ENCODE results near the gene ATP9A.
A peak's percentile ranks its signal among the peaks of the same experiment; 100 is the strongest.

Gene ATP9A

DNA sequence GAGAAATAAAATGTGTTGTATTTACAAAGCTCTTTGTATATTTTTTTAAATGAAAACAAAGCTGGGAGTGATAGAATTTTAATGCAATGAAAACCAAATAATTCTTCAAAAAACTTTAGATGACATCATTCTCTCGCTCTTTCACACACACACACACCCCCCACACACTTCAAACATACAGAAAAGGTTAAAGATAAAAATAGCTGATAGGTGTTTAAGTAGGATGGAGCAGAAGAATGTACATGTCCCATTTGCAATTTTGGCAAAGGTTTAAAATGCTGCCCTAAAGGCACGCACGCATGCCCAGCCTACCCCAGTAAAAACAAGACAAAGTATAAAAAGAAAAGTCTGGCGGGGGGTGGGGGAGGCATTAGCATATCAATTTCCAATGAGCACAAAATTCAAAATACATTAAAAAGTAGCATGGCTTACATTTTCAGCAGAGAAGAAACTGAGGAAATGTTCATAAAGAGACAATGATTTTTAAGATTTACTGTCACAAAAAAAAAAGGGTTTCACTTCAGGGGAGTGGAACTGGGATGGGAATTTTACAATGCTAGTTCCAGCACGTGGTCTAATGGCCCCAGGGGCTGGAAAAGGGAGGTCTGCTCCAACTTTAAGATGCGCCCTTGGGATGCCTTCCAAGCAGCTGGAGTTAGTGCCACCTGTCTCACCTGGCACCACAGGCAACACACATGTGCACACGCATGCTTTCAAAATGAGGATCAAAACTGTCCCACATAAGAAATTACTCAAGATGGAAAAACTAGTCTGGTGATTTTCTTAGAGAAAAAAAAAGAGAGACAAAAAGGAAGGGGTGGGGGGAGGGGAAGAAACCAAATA, 170.6 kb downstream of the ATP9A start:
- no peak overlapping the region for H3K27ac ChIP-seq (ENCODE audit: low read depth, low read length)
- no peaks in the 10 kb centered on the region for H3F3A ChIP-seq (ENCODE audit: control insufficient read depth, insufficient read depth)
- H3K4me2 ChIP-seq (ENCODE audit: low read length): no peak overlapping the region
- H3K27me3 ChIP-seq (ENCODE audit: control insufficient read depth, low read length): peaks cover 21% of the 10 kb centered on the region
- H3K9me3 ChIP-seq (ENCODE audit: control insufficient read depth, insufficient read depth, low read length): no peaks in the 10 kb centered on the region
- no peaks in the 10 kb centered on the region for H4K20me1 ChIP-seq (ENCODE audit: control insufficient read depth, insufficient read depth, low read depth, low read length)
- no peaks in the 10 kb centered on the region for H3K36me3 ChIP-seq (ENCODE audit: control insufficient read depth, low read length)
- H3K4me3 ChIP-seq (ENCODE audit: low read length): no peak overlapping the region
- H3K4me1 ChIP-seq (ENCODE audit: control insufficient read depth, low read length): peaks cover 47% of the 10 kb centered on the region
- no peaks in the 10 kb centered on the region for H3K9me2 ChIP-seq (replicated peaks; ENCODE audit: control insufficient read depth, low read length)
- H3K79me2 ChIP-seq (ENCODE audit: control insufficient read depth, low read length): no peaks in the 10 kb centered on the region
- TF ChIP-seq EZH2phosphoT487 (IDR thresholded peaks at IDR 0.05; ENCODE audit: borderline replicate concordance, low read length) (no peak), CTCF (IDR thresholded peaks at IDR 0.05; ENCODE audit: low read depth, low read length, poor library complexity, severe bottlenecking) (no peak)

DNA sequence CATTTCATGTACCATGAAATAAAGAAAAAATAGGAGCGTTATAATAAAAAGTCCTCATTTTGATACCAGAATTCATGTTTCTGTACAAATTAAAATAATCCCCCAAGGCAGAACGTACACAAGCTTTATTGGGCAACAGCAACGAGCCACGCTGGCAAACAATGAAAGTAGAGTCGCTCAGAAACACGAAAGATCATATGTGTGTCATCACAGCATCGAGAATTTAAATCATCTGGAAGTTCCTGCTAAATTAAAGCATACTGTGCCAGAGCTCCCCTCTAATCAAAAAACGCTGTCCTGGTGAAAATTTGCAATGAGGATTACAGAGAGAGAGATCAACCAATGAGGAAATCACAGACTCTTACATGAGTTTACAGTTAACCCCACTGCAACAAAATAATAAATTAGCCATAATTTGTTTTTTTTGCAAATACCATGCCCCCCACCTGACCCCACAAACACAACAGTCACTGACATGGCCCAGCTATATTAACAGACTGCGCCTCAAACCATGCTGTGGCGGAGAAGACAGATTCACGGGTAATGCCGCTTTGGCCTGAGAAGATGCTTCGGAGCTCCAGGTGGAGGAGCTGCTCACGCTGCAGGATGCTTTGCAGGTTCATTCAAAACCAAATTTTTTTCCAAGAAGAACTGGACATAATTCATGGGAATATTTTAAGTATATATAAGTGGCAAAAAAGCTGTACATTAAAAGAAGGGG, 171.4 kb downstream of the ATP9A start:
- Histone ChIP-seq H3K4me2 (ENCODE audit: low read length) (no peak overlapping the region), H3K4me1 (ENCODE audit: control insufficient read depth, low read length) (peaks cover 47% of the 10 kb centered on the region)
- TF ChIP-seq EZH2phosphoT487 (IDR thresholded peaks at IDR 0.05; ENCODE audit: borderline replicate concordance, low read length) (no peak), CTCF (IDR thresholded peaks at IDR 0.05; ENCODE audit: low read depth, low read length, poor library complexity, severe bottlenecking) (no peak)

DNA sequence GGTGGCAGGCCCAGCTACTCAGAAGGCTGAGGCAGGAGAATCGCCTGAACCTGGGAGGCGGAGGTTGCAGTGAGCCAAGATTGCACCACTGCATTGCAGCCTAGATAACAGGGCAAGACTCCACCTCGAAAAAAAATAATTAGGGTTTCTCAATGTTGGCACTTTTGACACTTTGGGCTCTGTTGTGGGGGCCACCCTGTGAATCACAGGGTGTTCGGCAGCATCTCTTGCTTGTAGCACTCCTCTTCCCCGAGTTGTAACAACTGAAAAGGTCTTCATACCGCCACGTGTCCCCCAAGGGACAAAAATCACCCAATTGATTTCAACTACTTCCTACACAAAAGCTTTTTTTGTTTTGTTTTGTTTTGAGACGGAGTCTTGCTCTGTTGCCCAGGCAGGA, 172.4 kb downstream of the ATP9A start:
- no peak for TF ChIP-seq CTCF (IDR thresholded peaks at IDR 0.05; ENCODE audit: low read depth, low read length, poor library complexity, severe bottlenecking)
- TF ChIP-seq EZH2phosphoT487 (IDR thresholded peaks at IDR 0.05; ENCODE audit: borderline replicate concordance, low read length): no peak
- no peaks in the 10 kb centered on the region for H3K36me3 ChIP-seq (ENCODE audit: control insufficient read depth, low read length)
- H3F3A ChIP-seq (ENCODE audit: control insufficient read depth, insufficient read depth): no peaks in the 10 kb centered on the region
- peak overlapping the region; percentile 21 for H3K4me3 ChIP-seq (ENCODE audit: low read length)
- no peaks in the 10 kb centered on the region for H3K79me2 ChIP-seq (ENCODE audit: control insufficient read depth, low read length)
- H3K27me3 ChIP-seq (ENCODE audit: control insufficient read depth, low read length): peaks cover 19% of the 10 kb centered on the region
- H3K27ac ChIP-seq (ENCODE audit: low read depth, low read length): no peak overlapping the region
- peak overlapping the region; percentile 53 for H3K4me2 ChIP-seq (ENCODE audit: low read length)
- no peaks in the 10 kb centered on the region for H3K9me3 ChIP-seq (ENCODE audit: control insufficient read depth, insufficient read depth, low read length)
- no peaks in the 10 kb centered on the region for H3K9me2 ChIP-seq (replicated peaks; ENCODE audit: control insufficient read depth, low read length)
- H4K20me1 ChIP-seq (ENCODE audit: control insufficient read depth, insufficient read depth, low read depth, low read length): no peaks in the 10 kb centered on the region
- peaks cover 47% of the 10 kb centered on the region for H3K4me1 ChIP-seq (ENCODE audit: control insufficient read depth, low read length)

More for the DNA sequence above, 171.4 kb downstream of the ATP9A start:
- Histone ChIP-seq H3K27ac (ENCODE audit: low read depth, low read length) (no peak overlapping the region), H3K79me2 (ENCODE audit: control insufficient read depth, low read length) (no peaks in the 10 kb centered on the region), H3K9me3 (ENCODE audit: control insufficient read depth, insufficient read depth, low read length) (no peaks in the 10 kb centered on the region), H3K36me3 (ENCODE audit: control insufficient read depth, low read length) (no peaks in the 10 kb centered on the region), H4K20me1 (ENCODE audit: control insufficient read depth, insufficient read depth, low read depth, low read length) (no peaks in the 10 kb centered on the region), H3K9me2 (replicated peaks; ENCODE audit: control insufficient read depth, low read length) (no peaks in the 10 kb centered on the region), H3K4me3 (ENCODE audit: low read length) (no peak overlapping the region), H3K27me3 (ENCODE audit: control insufficient read depth, low read length) (peaks cover 19% of the 10 kb centered on the region), H3F3A (ENCODE audit: control insufficient read depth, insufficient read depth) (no peaks in the 10 kb centered on the region)

Measured in DOHH2 (cell line).